ENCODE measurements around the gene TRA2A. TPM values are rescaled to one million over a fixed set of nuclear protein-coding genes. Genes with fewer than 3 reads are reported as not detected.

TRA2A gene
- total and polyA plus RNA-seq, 2 of the 13 experiments (the other 11 are each of a cell fraction or from before 2014, with no cell fraction given) = 39.1 to 41.6 TPM

DNA sequence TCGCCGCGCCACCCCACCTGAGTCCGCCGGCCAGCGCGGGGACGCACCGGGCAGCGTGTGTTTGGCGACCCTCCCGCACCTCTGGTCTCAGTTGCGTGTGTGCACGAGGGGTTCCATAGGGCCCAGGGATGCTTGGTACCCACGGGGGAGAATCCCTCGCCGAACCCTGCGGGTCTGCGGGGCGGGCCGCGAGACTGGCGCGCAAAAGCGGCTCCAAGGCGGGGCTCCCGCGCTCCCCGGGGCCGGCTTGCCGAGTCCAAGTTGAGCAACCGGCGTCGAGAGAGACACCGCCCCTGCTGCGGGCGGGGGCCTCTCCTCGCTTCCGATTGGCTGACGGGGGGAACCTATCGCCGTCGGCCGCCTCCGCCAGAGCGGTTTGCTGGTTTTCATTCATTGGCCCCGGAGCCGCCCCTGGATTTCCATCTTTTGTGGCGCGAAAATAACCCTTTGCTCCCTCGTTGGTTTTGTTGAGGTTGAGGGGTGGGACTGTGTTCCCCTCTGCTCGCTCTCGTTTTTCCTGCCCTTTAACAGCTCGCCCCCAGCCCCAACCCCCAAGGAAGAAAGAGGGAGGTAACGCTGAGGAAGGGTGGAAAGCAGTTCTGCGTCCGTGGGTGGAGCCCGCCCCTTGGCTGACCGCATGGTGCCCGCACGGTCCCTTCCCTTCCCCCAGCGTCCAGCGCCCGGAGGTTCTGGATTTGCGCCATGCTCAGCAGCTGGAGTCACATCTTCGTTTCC, 57.5 kb downstream of the TRA2A start (continued):
- TF ChIP-seq ZNF18 (CRISPR knock-in tag; IDR thresholded peaks at IDR 0.05; ENCODE audit: insufficient replicate concordance) (no peak), SIX4 (CRISPR knock-in tag; IDR thresholded peaks at IDR 0.05) (no peak), ZNF737 (CRISPR knock-in tag; IDR thresholded peaks at IDR 0.05; ENCODE audit: borderline replicate concordance) (no peak), PRDM15 (CRISPR knock-in tag; IDR thresholded peaks at IDR 0.05) (no peak; the same call in 1 of the 2 replicates), PRMT3 (CRISPR knock-in tag; IDR thresholded peaks at IDR 0.05; ENCODE audit: borderline replicate concordance, low read depth) (peak; percentile 92), ZNF101 (CRISPR knock-in tag; IDR thresholded peaks at IDR 0.05; ENCODE audit: borderline replicate concordance, low read depth) (no peak), ZNF746 (CRISPR knock-in tag; IDR thresholded peaks at IDR 0.05) (peak; percentile 84; the same call in 1 of the 2 replicates), HHEX (CRISPR knock-in tag; IDR thresholded peaks at IDR 0.05) (no peak), PCBP2 (optimal IDR thresholded peaks at IDR 0.05; ENCODE audit: low read depth, low read length, poor library complexity, severe bottlenecking) (no peak), ZNF382 (CRISPR knock-in tag; IDR thresholded peaks at IDR 0.05; ENCODE audit: borderline replicate concordance) (no peak)
- TF ChIP-seq, protein P1, sequence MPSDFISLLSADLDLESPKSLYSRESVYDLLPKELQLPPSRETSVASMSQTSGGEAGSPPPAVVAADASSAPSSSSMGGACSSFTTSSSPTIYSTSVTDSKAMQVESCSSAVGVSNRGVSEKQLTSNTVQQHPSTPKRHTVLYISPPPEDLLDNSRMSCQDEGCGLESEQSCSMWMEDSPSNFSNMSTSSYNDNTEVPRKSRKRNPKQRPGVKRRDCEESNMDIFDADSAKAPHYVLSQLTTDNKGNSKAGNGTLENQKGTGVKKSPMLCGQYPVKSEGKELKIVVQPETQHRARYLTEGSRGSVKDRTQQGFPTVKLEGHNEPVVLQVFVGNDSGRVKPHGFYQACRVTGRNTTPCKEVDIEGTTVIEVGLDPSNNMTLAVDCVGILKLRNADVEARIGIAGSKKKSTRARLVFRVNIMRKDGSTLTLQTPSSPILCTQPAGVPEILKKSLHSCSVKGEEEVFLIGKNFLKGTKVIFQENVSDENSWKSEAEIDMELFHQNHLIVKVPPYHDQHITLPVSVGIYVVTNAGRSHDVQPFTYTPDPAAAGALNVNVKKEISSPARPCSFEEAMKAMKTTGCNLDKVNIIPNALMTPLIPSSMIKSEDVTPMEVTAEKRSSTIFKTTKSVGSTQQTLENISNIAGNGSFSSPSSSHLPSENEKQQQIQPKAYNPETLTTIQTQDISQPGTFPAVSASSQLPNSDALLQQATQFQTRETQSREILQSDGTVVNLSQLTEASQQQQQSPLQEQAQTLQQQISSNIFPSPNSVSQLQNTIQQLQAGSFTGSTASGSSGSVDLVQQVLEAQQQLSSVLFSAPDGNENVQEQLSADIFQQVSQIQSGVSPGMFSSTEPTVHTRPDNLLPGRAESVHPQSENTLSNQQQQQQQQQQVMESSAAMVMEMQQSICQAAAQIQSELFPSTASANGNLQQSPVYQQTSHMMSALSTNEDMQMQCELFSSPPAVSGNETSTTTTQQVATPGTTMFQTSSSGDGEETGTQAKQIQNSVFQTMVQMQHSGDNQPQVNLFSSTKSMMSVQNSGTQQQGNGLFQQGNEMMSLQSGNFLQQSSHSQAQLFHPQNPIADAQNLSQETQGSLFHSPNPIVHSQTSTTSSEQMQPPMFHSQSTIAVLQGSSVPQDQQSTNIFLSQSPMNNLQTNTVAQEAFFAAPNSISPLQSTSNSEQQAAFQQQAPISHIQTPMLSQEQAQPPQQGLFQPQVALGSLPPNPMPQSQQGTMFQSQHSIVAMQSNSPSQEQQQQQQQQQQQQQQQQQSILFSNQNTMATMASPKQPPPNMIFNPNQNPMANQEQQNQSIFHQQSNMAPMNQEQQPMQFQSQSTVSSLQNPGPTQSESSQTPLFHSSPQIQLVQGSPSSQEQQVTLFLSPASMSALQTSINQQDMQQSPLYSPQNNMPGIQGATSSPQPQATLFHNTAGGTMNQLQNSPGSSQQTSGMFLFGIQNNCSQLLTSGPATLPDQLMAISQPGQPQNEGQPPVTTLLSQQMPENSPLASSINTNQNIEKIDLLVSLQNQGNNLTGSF (CRISPR knock-in tag; IDR thresholded peaks at IDR 0.05) = peak; percentile 18
- TF ChIP-seq, protein P2, sequence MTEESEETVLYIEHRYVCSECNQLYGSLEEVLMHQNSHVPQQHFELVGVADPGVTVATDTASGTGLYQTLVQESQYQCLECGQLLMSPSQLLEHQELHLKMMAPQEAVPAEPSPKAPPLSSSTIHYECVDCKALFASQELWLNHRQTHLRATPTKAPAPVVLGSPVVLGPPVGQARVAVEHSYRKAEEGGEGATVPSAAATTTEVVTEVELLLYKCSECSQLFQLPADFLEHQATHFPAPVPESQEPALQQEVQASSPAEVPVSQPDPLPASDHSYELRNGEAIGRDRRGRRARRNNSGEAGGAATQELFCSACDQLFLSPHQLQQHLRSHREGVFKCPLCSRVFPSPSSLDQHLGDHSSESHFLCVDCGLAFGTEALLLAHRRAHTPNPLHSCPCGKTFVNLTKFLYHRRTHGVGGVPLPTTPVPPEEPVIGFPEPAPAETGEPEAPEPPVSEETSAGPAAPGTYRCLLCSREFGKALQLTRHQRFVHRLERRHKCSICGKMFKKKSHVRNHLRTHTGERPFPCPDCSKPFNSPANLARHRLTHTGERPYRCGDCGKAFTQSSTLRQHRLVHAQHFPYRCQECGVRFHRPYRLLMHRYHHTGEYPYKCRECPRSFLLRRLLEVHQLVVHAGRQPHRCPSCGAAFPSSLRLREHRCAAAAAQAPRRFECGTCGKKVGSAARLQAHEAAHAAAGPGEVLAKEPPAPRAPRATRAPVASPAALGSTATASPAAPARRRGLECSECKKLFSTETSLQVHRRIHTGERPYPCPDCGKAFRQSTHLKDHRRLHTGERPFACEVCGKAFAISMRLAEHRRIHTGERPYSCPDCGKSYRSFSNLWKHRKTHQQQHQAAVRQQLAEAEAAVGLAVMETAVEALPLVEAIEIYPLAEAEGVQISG (CRISPR knock-in tag; IDR thresholded peaks at IDR 0.05) = peak; percentile 75
- TF ChIP-seq, protein P3, sequence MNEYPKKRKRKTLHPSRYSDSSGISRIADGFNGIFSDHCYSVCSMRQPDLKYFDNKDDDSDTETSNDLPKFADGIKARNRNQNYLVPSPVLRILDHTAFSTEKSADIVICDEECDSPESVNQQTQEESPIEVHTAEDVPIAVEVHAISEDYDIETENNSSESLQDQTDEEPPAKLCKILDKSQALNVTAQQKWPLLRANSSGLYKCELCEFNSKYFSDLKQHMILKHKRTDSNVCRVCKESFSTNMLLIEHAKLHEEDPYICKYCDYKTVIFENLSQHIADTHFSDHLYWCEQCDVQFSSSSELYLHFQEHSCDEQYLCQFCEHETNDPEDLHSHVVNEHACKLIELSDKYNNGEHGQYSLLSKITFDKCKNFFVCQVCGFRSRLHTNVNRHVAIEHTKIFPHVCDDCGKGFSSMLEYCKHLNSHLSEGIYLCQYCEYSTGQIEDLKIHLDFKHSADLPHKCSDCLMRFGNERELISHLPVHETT (CRISPR knock-in tag; conservative IDR thresholded peaks at IDR 0.05) = 0 out of 2 replicates have a peak, but pooled peaks have one; percentile 34

Measured in HepG2 (cell line).